ENCODE data around the gene PIMREG.

The PIMREG gene, protein sequence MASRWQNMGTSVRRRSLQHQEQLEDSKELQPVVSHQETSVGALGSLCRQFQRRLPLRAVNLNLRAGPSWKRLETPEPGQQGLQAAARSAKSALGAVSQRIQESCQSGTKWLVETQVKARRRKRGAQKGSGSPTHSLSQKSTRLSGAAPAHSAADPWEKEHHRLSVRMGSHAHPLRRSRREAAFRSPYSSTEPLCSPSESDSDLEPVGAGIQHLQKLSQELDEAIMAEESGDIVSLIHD

DNA sequence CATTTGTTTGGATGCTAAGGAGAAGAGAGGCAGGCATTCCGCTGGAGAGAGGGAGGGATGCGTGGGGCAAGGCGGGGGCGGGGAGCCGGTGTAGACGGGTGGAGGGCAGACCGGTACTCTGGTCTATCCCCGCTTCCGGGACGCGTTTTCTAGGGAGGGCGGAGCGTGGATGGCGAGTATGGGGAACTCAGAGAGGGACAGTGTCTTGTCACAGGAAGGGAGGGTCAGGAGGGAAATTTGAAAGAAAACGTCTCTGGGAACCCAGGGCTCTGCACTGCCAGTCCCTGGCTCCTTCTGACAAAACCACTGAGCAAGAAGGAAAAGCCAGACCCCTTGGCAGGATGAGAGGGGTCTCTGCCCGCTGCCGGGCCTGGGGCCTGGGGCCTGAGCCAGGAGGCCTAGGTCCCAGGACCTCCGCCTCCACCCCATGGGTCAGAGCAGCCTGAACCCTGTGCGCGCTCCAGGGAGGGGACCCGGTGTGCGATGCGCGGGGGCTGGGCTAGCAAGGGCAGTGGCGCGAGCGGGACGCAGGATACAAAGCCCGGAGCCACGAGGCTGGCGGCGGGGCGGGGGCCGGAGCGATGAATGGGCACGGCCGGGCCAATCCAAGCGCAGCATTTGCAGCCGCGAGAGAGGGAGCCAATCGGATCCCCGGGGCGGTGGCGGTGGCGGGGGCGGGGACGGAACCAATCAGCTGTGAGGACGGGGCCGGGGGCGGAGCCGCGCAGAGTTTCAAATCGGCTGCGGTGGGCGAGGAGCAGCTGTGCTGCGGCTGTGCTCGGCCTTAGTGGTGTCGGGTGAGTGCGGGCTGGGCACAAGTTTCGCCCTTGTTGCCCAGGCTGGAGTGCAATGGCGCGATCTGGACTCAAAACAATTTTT, at the start of gene PIMREG:
Gene PIMREG (plus strand): TSS at position 764 of the 879 bp plus-strand sequence. CDS start 656 bp downstream, outside the sequence.
- ATAC-seq: peak; percentile 94 to 95

DNA sequence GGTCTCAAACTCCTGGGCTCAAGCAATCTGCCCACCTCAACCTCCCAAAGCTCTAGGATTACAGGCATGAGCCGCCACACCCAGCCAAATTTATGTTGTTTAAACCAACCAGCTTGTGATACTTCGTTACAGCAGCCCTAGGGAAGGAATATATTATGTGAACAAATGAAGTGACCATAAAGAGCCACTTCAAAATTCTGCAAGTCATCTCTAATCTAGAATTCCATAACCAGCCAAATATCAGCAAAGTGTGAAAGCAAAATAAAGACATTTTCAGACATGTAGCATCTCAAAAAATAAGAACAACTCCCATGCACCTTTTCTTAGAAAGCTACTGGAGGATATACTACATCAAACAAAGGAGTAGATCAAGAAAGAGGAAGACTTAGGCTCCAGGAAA, 45.3 kb upstream of the PIMREG start:
- no peak for ATAC-seq

DNA sequence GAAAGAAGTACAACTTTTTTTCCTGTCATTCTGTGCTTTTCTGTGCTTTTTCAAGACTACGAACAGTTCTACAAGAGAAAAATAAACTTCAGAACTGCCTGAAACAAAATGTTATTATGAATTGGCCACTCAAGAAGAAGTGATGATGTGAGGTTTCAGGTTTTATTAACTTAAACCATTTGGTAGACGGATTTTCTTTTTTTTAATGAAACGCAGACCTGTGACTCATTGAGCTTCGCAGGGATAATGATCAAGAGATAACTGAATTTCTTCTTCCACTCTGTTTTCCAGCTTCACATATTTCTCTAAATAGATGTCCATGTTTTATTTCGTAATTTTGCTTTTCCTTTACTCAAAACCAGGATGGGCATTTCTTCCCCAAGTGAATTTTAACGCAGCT, 42.0 kb upstream of the PIMREG start:
- no peak for ATAC-seq

DNA sequence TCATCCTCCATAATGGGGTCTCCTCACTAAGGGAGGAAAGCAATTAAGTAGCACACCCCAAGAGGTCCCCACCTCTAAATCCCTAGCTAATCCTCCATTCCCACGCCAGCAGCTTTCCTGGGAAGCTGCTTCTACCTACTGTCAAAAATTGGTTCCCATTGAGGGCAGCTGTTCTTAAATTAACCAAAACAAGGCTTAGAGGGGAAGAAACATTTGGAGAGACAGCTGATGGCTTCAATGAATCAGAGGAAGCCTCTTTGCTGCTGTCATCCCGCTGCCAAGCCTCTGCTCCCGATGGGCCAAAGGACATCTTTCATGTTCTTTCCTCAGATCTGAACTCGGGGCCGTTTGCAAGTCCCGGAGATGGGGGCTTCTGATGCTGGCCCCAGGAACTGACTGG, 36.0 kb upstream of the PIMREG start:
- no peak for ATAC-seq

DNA sequence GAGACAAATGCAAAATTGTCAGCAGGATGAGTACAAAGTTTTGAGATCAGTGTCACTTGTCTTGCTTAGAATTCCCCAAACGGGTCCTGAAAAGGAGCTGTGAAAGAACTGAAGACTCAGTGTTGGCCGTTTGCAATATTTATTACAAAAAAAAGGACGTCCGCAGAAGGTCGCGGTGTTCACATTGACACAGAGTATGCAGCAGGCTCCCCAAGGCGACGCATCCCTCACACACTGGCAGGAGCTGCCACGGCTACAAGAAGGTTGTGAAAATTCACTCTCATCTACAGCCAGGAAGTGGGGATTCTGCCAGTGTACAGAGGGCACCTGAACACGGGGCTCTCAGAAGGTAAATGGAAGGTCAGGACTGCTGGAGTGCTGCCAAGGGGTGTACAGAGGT, 35.5 kb upstream of the PIMREG start:
- ATAC-seq: no peak

DNA sequence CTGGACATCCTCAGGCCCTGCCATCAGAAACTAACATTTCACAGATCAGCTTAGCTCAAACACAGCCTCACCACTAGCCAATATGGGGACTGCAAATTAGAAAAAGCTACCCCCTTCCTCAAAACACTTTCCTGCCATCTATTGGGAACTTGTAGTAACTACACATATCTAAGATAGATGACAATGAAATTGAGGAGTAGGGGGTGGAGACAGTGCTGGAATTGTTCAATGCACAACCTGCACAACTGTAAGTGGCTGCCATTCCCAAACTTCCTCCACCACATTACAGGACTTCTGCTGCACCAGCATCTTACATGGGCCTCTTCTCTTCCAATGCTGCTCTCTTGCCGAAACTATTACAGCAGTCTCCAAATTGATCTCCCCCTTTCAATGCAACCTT, 31.2 kb upstream of the PIMREG start:
- ATAC-seq: no peak

DNA sequence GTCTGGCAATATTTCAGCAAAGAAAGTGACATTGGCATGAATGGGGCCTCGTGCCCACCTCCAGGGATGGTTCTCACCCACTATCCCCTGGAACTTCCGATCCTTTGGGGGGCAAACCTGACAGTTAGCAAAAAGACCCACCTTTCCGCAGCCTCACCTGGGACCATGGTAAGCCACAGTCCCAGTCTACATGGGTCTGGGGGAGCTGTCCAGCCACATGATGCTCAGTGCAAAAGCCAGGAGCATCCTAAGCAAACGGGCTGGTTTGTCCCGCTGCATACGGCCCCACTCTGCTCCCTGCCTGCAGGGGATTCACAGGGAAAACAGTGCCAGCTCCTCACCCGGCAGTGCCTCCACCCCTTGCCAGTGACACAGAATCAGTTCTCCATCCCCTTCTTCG, 28.6 kb upstream of the PIMREG start:
- ATAC-seq: no peak

DNA sequence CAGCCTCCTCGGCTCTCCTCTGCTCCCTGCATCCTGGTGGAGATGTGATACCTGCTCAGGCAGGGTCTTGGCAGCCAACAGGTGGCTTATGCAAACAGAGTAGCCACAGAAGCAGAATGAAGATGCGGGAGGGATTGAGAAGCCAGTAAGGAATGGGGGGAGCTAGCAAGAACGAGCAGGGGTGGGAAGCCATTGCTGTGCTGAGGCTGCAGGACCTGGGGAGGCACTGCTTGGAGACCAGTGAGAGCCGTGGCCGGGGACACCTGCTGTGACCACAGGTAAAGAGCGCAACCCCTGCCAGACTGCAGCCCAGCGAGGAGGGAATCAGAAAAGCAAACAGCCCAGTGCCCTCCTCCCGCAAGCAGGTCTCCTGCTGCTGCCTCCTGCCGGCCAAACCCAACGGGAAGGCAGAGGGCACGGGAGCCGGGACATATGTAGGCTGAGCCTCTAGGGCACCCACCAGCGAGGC, 24.0 kb upstream of the PIMREG start:
- ATAC-seq: no peak

DNA sequence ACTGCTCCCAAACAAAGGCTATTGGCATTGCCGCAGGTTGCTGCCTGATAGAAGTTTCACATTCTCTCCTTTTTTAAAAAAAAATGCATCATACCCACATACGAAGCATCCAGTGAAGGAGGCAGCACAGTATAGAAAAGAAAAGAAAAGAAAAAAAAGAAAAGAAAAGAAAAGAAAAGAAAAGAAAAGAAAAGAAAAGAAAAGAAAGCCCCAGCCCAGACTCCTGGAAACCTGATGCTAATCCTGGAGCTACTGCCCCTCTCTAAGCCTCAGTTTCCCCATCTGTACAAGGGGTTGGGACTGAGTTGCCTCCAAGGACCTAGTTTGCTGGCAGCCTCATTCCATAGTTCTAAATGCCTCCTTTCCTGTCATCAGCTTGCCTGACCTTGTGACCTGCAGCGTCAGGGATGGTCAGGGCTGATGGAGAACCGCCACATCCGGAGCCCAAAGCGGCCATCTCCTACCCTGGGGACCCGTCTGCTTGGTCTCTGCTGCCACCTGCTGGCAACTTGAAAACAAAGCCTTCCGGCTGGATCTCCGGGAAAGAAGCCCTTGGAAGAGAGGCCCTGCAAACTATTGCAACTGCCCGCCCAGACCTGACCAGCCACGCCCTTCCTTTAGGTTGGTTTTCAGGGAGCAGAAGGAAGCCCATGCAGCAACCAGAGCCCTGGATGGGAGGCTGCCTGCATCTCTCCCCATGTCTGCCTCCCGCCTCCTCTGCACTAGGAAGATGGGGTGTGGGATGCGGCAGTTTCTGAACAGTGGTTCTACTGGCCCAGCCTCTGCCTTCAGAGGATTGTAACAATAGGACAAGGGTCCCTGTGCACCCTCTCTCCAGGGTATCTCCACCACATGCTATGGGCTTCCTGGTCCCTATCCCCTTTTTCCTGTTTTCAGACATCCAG, 22.3 kb upstream of the PIMREG start:
- peak; percentile 55 to 71 for ATAC-seq

DNA sequence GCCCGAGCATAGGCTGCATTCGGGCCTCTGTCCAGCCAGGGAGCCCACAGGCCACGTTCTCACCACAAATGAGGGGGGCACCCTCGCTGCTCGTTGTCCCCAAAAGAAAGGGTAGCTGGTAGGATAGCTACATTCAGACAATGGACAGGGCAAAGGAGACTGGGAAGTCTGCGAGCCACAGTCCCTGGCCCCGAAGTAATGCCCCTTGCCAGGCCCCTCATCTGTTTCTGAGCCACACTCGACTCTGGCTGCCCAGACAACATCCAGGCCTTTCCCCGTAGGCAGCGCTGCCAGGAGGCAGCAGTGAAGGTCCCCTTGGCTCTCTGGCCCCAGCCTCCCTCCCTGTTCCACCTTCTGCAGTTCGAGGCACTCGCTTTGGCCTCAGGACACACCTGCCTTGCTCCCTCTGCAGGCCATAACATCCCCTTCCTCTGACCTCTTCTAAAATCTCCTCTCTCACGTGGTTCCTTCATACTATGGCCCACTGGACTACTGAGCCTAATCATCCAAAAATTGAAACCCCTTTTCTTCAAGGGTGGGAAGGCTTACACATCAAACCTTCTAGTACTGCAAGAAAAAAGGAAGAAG, 21.5 kb upstream of the PIMREG start:
- ATAC-seq: no peak

DNA sequence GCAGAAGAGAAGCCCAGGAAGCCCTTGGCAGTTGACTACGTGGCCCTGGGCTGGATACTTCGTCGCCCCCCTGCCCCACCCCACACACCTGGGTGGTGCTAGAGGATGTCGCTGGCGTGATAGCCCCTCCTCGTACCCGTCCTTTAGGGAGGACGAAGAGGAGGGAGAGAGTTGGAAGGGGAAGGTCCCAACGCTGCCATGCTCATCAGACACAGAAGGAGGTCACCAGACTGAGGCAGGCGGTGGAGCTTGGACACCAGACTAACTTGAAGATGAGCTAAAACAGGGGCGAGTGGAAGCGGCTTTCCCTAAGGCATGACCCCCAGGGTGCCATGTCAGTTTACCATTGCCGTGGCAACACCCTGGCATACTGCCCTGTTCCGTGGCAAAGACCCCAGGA, 20.3 kb upstream of the PIMREG start:
- ATAC-seq: no peak

DNA sequence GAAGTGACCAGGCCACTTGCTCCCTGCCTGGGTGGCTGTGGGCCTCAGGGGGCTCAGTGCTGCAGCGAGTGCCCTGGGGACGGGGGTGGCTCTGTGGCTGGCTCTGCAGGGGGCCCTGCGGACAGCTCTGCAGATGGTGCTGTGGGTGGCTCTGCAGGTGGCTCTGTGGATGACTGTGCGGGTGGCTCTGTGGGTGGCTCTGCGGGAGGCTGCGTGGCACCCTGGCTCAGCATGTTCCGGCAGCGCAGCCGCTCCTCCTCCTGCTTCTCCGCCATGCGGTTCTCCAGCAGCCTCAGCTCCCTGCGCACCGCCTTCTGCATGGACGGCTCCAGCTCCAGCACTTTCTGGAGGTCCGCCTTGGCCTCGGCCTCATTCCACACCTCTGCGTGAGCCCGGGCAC, 18.8 kb upstream of the PIMREG start:
- ATAC-seq: no peak

DNA sequence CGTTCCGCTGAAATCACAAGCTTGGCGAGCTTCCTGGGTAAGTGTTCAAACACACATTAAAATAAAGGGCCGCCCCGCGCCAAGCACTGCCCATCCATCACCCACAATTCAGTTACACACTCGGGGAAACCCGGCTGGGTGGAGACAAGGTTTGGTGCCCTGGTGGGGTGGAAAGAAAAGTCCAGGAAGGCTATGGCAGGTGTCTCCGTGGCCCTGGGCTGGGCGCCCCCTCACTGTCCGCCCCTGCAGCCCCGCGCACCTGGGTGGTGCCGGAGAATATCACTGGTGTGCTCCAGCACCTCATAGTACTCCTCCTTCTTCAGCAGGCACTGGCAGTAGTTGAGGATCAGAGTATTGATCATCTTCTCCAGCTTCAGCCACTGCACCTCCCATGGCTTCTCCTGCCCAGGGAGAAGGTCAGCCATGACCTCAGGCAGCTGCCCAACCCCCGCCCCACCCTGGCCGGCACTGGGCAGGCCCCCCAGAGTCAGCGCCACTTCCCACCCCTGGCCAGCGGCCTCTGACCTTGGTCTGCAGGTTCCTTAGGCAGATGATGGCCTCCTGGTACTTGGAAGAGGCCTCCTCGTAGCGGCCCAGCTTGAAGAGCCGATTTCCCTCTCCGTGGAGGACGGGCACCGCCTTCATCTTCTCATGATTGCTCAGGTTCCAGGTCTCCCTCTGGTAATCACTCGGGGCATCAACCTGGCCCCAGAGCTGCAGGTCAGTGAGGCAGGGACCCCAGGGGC, 17.7 kb upstream of the PIMREG start:
- ATAC-seq: no peak

DNA sequence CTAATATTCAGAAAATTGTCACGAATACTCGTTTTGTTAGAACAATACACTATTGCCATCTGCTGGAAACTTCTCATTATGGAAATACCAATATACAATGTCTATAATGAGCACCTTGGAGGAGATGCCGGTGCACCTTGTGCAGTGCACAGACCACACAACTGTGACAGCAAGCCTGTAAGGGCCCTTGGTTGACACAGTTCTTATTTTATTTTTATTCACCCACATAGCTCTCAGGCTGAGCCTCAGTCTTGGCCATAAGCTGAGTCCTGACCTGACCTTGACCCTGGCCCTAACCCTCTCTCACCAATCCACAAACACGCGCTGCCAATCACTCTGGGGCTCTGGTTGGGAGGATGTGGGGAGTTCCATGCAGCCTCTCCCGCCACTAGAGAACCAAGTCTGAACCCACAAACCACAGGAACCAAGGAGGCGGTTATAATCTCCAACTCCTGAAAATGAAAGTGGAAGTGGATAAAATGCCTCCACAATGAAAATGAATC, 16.9 kb upstream of the PIMREG start:
- ATAC-seq: peak; percentile 69 to 74

DNA sequence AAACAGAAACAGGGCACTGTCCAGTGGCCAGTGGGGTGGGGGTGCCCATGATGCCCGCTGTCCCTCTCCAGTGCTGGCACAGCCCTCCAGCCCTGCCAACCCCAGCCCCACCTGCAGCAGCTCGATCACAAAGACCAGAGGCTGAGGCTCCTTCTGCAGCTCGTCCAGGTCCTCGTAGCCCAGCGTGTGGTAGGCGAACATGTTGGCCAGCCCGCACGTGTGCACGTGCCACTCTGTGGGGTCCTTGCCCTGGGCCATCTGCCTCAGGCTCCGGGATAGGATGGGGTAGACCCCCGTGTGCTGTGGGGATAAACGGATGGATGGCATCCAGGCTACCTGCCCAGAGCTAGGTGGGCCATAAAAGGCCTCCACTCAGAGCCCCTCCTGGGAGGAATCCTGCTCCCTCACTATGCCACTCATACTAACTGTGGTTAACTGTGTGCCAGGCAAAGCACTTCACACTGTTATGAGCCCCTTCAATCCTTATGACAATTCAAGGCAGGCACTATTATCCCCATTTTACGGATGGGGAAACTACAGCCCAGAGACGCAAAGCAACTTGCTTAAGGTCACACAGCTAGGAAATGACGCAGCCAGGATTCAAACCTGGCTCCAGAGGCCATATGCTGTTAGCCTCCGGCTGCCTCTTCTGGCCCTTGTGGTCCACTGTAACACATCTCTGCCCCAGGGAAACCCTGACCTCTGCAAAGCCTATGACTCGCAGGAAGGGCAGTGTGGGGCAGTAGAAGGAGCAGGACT, 15.9 kb upstream of the PIMREG start:
- no peak for ATAC-seq

DNA sequence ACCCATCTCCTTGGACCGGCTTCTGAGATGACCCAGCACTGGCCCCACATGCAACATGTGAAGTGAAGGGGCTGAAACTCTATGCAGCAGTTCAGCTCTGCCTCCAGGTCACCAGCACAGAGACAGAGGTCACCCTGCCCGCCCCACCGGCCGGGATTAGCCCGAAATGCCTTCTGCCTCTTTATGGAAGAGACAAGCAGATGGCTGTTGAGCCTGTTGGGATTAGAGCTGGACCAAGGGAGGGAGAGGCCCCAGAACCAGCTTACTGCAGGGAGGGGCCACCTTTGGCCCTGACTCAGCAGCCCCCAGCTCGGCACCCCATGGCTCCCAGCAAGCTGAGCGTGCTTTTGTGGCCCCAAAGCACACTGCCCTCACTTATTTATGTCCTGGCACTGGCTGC, 15.0 kb upstream of the PIMREG start:
- ATAC-seq: no peak

DNA sequence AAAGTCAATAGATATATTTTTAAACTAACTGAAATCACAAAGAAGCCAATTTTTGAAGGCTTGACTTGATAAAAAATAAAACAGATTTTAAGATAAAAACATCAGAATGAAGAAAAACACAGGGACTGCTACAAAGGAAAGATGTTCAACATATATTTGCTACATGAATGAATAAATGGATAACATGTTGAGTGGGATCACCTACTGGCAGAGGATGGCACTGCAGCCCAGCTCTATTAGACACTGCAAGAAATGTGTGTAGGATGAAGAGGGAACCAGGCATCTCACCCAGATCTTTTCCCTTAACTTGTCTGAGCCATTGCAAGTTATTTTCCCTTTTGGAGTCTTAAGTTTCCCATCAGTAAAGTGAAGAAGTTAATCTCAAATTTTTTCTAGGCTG, 13.5 kb upstream of the PIMREG start:
- ATAC-seq: no peak

DNA sequence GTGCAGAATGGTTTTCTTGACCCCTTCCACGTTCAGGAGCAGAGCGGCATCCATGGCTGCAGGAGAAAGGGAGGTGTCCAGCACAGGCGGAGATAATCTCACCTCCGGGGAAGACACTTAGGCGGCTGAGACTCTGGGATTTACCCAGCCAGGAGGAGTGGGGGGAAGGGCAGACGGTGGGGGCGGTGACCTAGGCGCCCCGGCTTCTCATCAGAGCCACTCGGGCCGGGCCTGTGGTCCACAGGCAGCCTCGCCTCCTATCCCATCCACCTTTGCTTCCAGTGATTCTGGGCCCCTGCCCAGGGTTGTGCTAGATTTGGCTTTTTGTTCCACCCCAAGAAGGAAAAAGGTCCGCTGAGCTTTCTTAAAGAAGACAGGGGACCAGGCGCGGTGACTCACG, 9.2 kb upstream of the PIMREG start, which contains the start of gene AIPL1:
Gene AIPL1 (minus strand): TSS at position 71 of the 400 bp plus-strand sequence. CDS start 17 bp downstream, at position 54.
- ATAC-seq: no peak

DNA sequence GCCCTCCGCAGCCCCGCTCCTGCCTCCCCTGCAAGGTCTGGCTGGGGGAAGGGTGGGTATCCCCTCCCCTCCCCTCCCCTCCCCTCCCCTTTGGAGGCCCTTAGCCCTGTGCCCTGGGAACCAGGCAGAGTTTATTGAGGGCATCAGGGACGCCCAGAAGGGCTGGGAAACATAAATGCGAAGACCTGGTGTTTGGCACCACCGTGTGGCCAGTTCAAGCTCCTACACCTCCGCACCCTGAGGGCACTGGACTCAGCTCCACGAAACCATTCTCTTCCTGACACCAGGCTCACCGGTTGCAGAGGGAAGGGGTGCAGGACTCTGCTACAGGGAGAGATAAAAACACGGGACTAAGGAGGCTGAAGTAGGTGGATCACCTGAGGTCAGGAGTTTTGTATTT, 8.3 kb upstream of the PIMREG start:
- ATAC-seq: peak; percentile 81 to 90

DNA sequence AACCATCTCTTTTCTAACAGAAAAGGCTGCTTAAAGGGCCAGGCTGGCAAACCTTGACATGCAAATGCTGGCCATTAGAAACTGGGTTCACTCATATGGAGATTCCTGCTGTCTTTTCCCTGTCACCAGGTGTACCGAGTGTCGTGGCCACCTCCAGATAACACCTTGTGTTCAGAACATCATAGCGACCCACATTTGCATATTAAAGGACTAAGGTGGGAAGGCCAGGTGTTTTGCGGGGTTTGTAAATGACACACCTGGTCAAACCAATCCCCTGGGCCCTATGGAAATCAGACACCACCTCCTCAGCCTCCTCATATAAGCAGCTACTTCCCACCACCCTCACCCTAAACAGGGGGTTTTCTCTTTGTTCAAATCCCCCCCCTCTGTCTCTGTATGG, 6.8 kb upstream of the PIMREG start:
- no peak for ATAC-seq

DNA sequence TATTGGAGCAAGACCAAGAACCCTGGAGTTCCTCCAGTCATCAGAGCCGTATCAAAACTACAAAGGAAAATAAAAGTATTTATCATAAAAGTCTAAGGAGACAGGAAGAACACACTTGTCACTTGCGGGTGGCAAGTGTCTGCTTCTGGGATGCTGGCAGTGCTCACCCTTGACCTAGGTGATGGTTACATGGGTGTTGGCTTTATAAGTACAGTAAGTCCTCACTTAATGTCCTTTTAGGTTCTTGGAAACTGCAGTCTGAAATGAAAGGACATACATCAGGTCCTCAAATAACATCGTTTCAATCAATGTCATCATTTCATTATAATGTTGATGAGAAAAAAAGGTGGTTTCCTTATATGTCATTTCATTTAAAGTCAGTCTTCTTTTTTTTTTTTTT, 6.3 kb upstream of the PIMREG start:
- ATAC-seq: no peak

Data from activated CD4-positive, CD25-positive, alpha-beta regulatory T cell treated with anti-CD3 and anti-CD28 coated beads, Interleukin-2, amount 50 U/mL, for 24 hours (primary cell).